Adrenal gland (tissue), 12 donors: ENCODE measurements around the gene IQGAP2. TPM values are rescaled to one million over a fixed set of nuclear protein-coding genes. Genes with fewer than 3 reads are reported as not detected.
A peak's percentile ranks its signal among the peaks of the same experiment; 100 is the strongest.

ENCODE experiments used
- DNase-seq, 7 donors: peaks; one replicate each; pipeline ENCODE4 v3.0.0-alpha.2; 2019 to 2020
- H3K27ac ChIP-seq, 5 donors: fragments of 200-600 bp; sonication (generic) in 4 of 5; 1 replicate in 3 of 5; 2 replicates in 2 of 5; pipeline versions ENCODE4 v1.5.1 to v1.8.0; 2016 to 2020; ENCODE audit warnings: mild to moderate bottlenecking in 1 of 5
- H3K27me3 ChIP-seq: fragments of 200-600 bp; 2 replicates; pipeline ENCODE4 v1.8.0; 2021
- H3K36me3 ChIP-seq, 2 donors: fragments of 200-600 bp; replicated peaks in 1 of 2; 1 replicate in 1 of 2; 2 replicates in 1 of 2; pipeline versions ENCODE4 v1.5.1 to v1.8.0; 2018 to 2022
- H3K4me1 ChIP-seq, 2 donors: fragments of 200-600 bp; replicated peaks in 1 of 2; 1 replicate in 1 of 2; 2 replicates in 1 of 2; pipeline versions ENCODE4 v1.5.1 to v1.8.0; 2018 to 2021
- H3K4me3 ChIP-seq, 4 donors: fragments of 200-600 bp; sonication (generic) in 3 of 4; one replicate each; pipeline ENCODE4 v1.5.1; 2016 to 2018
- H3K9me3 ChIP-seq, 3 donors: fragments of 200-600 bp; sonication (generic) in 1 of 3; replicated peaks in 1 of 3; 1 replicate in 2 of 3; 2 replicates in 1 of 3; pipeline versions ENCODE4 v1.5.1 to v1.8.0; 2016 to 2021
- CTCF ChIP-seq, 6 experiments: fragments of 450-650 bp in 4 of 6; fragments of 200-600 bp in 2 of 6; sonication (generic) in 1 of 6; IDR thresholded peaks; 1 replicate in 5 of 6; 2 replicates in 1 of 6; pipeline versions ENCODE4 v1.5.1 to v1.8.0; 2016 to 2021; ENCODE audit warnings: antibody characterized with exemption in 6 of 6, mild to moderate bottlenecking in 2 of 6, moderate library complexity in 1 of 6
- POLR2A ChIP-seq, 2 donors: fragments of 450-650 bp; IDR thresholded peaks; one replicate each; pipeline ENCODE4 v1.6.1; 2017; ENCODE audit warnings: antibody characterized with exemption in 2 of 2, mild to moderate bottlenecking in 2 of 2, moderate library complexity in 1 of 2
- WGBS, 4 donors: extraction: QIAGEN DNeasy Blood & Tissue Kit in 2 of 4; methylation state at CpG; one replicate each; pipeline versions ENCODE4 v1.1.5 to v1.1.7; 2013 to 2017; 5-methylcytosine and 5-hydroxymethylcytosine counted together
- intact Hi-C, 2 donors: fragments of 100-400 bp; cut with DNase I; formaldehyde crosslinking; loops; one replicate each; pipeline versions ENCODE4 v1.14.1 to v1.15.0; 2022 to 2023
- polyA plus RNA-seq, 3 donors: library from polyadenylated mRNA; stranded (reverse); fragments of 200-250 nt in 2 of 3; fragments of 350-450 nt in 1 of 3; fragmentation: Illumina TruSeq in 1 of 3; extraction: RNeasy Lipid Tissue Mini Kit (QIAGEN cat#74804) in 1 of 3; gene quantifications; one replicate each; pipeline ENCODE4 v1.2.3, GENCODE V29; 2013 to 2014
- total RNA-seq, 9 donors: library from RNA; depleted of rRNA in 4 of 9; stranded (reverse); fragments of >200 nt in 4 of 9; fragments of 120-200 nt in 1 of 9; fragmentation: NEBNext Ultra II Directional in 1 of 9; extraction: Animal tissue kit (Norgen Biotek cat#: 25700) in 1 of 9; gene quantifications; one replicate each; pipeline versions ENCODE4 v1.1.0 to v1.2.4, GENCODE V29; 2013 to 2023
- donor health status: healthy with polysubstance abuse.
- donor health status: Bipolar disorder and iron deficiency.
- donor health status: DM: yes; HTN: yes; CAD: no.
- donor health status: DM: no; HTN: no; CAD: no.
- donor health status: DM: no; HTN: no; CAD: no.
- donor health status: DM: yes; HTN: yes; CAD: no.

IQGAP2 gene
- total and polyA plus RNA-seq, 12 donors: 14.9 to 77.3 (median 36.1) TPM

- no peak for DNase-seq
- no peaks in the 10 kb centered on the region for H3K9me3 ChIP-seq
- H3K4me3 ChIP-seq: no peak overlapping the region
- H3K36me3 ChIP-seq: no peaks in the 10 kb centered on the region
- peaks cover 0 to 21% of the 10 kb centered on the region in 2 donors for H3K4me1 ChIP-seq
- H3K27ac ChIP-seq: no peak overlapping the region
- WGBS, 4 donors: 68 to 82% (median 77%) methylated on average over 3 of the region's 3 CpGs
- intact Hi-C loops: no loop called here
- H3K27me3 ChIP-seq: no peaks in the 10 kb centered on the region
- no peak for TF ChIP-seq CTCF (IDR thresholded peaks at IDR 0.05)
- no peak for TF ChIP-seq POLR2A (IDR thresholded peaks at IDR 0.05)
These were observed 285.8 kb downstream of the IQGAP2 start for GRCh38 chr5:76688836-76689235.

GRCh38 chr5:76689321-76690036, 286.4 kb downstream of the IQGAP2 start:
- Histone ChIP-seq H3K27ac (no peak overlapping the region), H3K27me3 (no peaks in the 10 kb centered on the region), H3K4me3 (no peak overlapping the region), H3K9me3 (no peaks in the 10 kb centered on the region), H3K36me3 (no peaks in the 10 kb centered on the region), H3K4me1 (peaks cover 0 to 21% of the 10 kb centered on the region in 2 donors)
- TF ChIP-seq CTCF (IDR thresholded peaks at IDR 0.05): no peak
- no peak for TF ChIP-seq POLR2A (IDR thresholded peaks at IDR 0.05)
- WGBS, 4 donors: 83 to 90% (median 87%) methylated on average over 3 of the region's 3 CpGs
- intact Hi-C loops: no loop called here
- no peak for DNase-seq

GRCh38 chr5:76690037-76690679, 287.1 kb downstream of the IQGAP2 start:
- DNase-seq: no peak
- TF ChIP-seq CTCF (IDR thresholded peaks at IDR 0.05) (no peak), POLR2A (IDR thresholded peaks at IDR 0.05) (no peak)
- Histone ChIP-seq H3K4me1 (peaks cover 0 to 21% of the 10 kb centered on the region in 2 donors), H3K27me3 (no peaks in the 10 kb centered on the region), H3K36me3 (no peaks in the 10 kb centered on the region), H3K27ac (no peak overlapping the region), H3K4me3 (no peak overlapping the region), H3K9me3 (no peaks in the 10 kb centered on the region)
- WGBS, 4 donors: 75 to 90% (median 88%) methylated on average over 3 of the region's 3 CpGs
- intact Hi-C loops: no loop called here

GRCh38 chr5:76690704-76691466, 287.8 kb downstream of the IQGAP2 start:
- no peak for TF ChIP-seq CTCF (IDR thresholded peaks at IDR 0.05)
- TF ChIP-seq POLR2A (IDR thresholded peaks at IDR 0.05): no peak
- H3K4me1 ChIP-seq: peaks cover 0 to 21% of the 10 kb centered on the region in 2 donors
- no peaks in the 10 kb centered on the region for H3K36me3 ChIP-seq
- H3K9me3 ChIP-seq: no peaks in the 10 kb centered on the region
- H3K27me3 ChIP-seq: no peaks in the 10 kb centered on the region
- intact Hi-C loops: no loop called here
- H3K27ac ChIP-seq: peak overlapping the region in 2 of 5 donors; percentile 45 to 53
- H3K4me3 ChIP-seq: no peak overlapping the region
- 77 to 84% (median 81%) methylated on average over 7 of the region's 7 CpGs for WGBS, 4 donors
- DNase-seq: no peak
